B cell (primary cell): Measurements from ENCODE around the gene ZBED1.

Experiments
- CTCF ChIP-seq: fragments of 200-600 bp; IDR thresholded peaks from one replicate; pipeline ENCODE4 v1.8.0; 2022; ENCODE audit warnings: antibody characterized with exemption, mild to moderate bottlenecking
- EZH2 ChIP-seq: IDR thresholded peaks from 2 replicates; pipeline ENCODE4 v1.6.1; 2012; ENCODE audit warnings: borderline replicate concordance, low read depth, mild to moderate bottlenecking, moderate library complexity, low read length; ENCODE audit not compliant: insufficient read depth, poor library complexity, severe bottlenecking

GRCh38 chrX:2483398-2484060, 17.2 kb downstream of the ZBED1 start:
- TF ChIP-seq CTCF (no peak), EZH2 (no peak)
